Adrenal gland (tissue), 12 donors: ENCODE data around the gene WDR70. TPM values are rescaled to one million over a fixed set of nuclear protein-coding genes. Genes with fewer than 3 reads are reported as not detected.
"Not testable (repeated sequence)": the region's sequence is repeated elsewhere in the genome, so short reads cannot be mapped to it uniquely, and the experiment has no call there.

Experiments
- DNase-seq, 7 donors: peaks; one replicate each; pipeline ENCODE4 v3.0.0-alpha.2; 2019 to 2020
- H3K27ac ChIP-seq, 5 donors: fragments of 200-600 bp; sonication (generic) in 4 of 5; 1 replicate in 3 of 5; 2 replicates in 2 of 5; pipeline versions ENCODE4 v1.5.1 to v1.8.0; 2016 to 2020; ENCODE audit warnings: mild to moderate bottlenecking in 1 of 5
- H3K27me3 ChIP-seq: fragments of 200-600 bp; 2 replicates; pipeline ENCODE4 v1.8.0; 2021
- H3K36me3 ChIP-seq, 2 donors: fragments of 200-600 bp; replicated peaks in 1 of 2; 1 replicate in 1 of 2; 2 replicates in 1 of 2; pipeline versions ENCODE4 v1.5.1 to v1.8.0; 2018 to 2022
- H3K4me1 ChIP-seq, 2 donors: fragments of 200-600 bp; replicated peaks in 1 of 2; 1 replicate in 1 of 2; 2 replicates in 1 of 2; pipeline versions ENCODE4 v1.5.1 to v1.8.0; 2018 to 2021
- H3K4me3 ChIP-seq, 4 donors: fragments of 200-600 bp; sonication (generic) in 3 of 4; one replicate each; pipeline ENCODE4 v1.5.1; 2016 to 2018
- H3K9me3 ChIP-seq, 3 donors: fragments of 200-600 bp; sonication (generic) in 1 of 3; replicated peaks in 1 of 3; 1 replicate in 2 of 3; 2 replicates in 1 of 3; pipeline versions ENCODE4 v1.5.1 to v1.8.0; 2016 to 2021
- CTCF ChIP-seq, 6 experiments: fragments of 450-650 bp in 4 of 6; fragments of 200-600 bp in 2 of 6; sonication (generic) in 1 of 6; IDR thresholded peaks; 1 replicate in 5 of 6; 2 replicates in 1 of 6; pipeline versions ENCODE4 v1.5.1 to v1.8.0; 2016 to 2021; ENCODE audit warnings: antibody characterized with exemption in 6 of 6, mild to moderate bottlenecking in 2 of 6, moderate library complexity in 1 of 6
- POLR2A ChIP-seq, 2 donors: fragments of 450-650 bp; IDR thresholded peaks; one replicate each; pipeline ENCODE4 v1.6.1; 2017; ENCODE audit warnings: antibody characterized with exemption in 2 of 2, mild to moderate bottlenecking in 2 of 2, moderate library complexity in 1 of 2
- WGBS, 4 donors: extraction: QIAGEN DNeasy Blood & Tissue Kit in 2 of 4; methylation state at CpG; one replicate each; pipeline versions ENCODE4 v1.1.5 to v1.1.7; 2013 to 2017; 5-methylcytosine and 5-hydroxymethylcytosine counted together
- intact Hi-C, 2 donors: fragments of 100-400 bp; cut with DNase I; formaldehyde crosslinking; loops; one replicate each; pipeline versions ENCODE4 v1.14.1 to v1.15.0; 2022 to 2023
- polyA plus RNA-seq, 3 donors: library from polyadenylated mRNA; stranded (reverse); fragments of 200-250 nt in 2 of 3; fragments of 350-450 nt in 1 of 3; fragmentation: Illumina TruSeq in 1 of 3; extraction: RNeasy Lipid Tissue Mini Kit (QIAGEN cat#74804) in 1 of 3; gene quantifications; one replicate each; pipeline ENCODE4 v1.2.3, GENCODE V29; 2013 to 2014
- total RNA-seq, 9 donors: library from RNA; depleted of rRNA in 4 of 9; stranded (reverse); fragments of >200 nt in 4 of 9; fragments of 120-200 nt in 1 of 9; fragmentation: NEBNext Ultra II Directional in 1 of 9; extraction: Animal tissue kit (Norgen Biotek cat#: 25700) in 1 of 9; gene quantifications; one replicate each; pipeline versions ENCODE4 v1.1.0 to v1.2.4, GENCODE V29; 2013 to 2023
- donor health status: healthy with polysubstance abuse.
- donor health status: Bipolar disorder and iron deficiency.
- donor health status: DM: yes; HTN: yes; CAD: no.
- donor health status: DM: no; HTN: no; CAD: no.
- donor health status: DM: no; HTN: no; CAD: no.
- donor health status: DM: yes; HTN: yes; CAD: no.

The WDR70 gene
- total and polyA plus RNA-seq, 12 donors, result 9.2 to 42.6 (median 28.4) TPM

GRCh38 chr5:37668524-37669047 lies 289.5 kb downstream of the WDR70 start:
- 37 to 58% (median 52%) methylated on average over 2 of the region's 2 CpGs for WGBS, 4 donors

GRCh38 chr5:37672118-37672588 lies 293.0 kb downstream of the WDR70 start:
- TF ChIP-seq CTCF (IDR thresholded peaks at IDR 0.05), result peak in 2 of 6 experiments; percentile 13 to 18
- 16 to 33% (median 24%) methylated on average over 10 to 12 of the region's 12 CpGs for WGBS, 4 donors
- peak overlapping the region in 1 of 4 donors; percentile 21 for H3K4me3 ChIP-seq
- H3K27me3 ChIP-seq, intact Hi-C loops, H3K36me3 ChIP-seq, H3K9me3 ChIP-seq: not testable (repeated sequence)
- peak overlapping the region in 4 of 5 donors; percentile 7 to 81 (median 38) for H3K27ac ChIP-seq
- peak in 6 of 7 donors; percentile 27 to 56 (median 39) for DNase-seq
- H3K4me1 ChIP-seq, result peaks cover 8 to 21% of the 10 kb centered on the region in 2 donors

More at GRCh38 chr5:37668524-37669047, 289.5 kb downstream of the WDR70 start:
- Histone ChIP-seq H3K27me3 (no peaks in the 10 kb centered on the region), H3K4me3 (no peak overlapping the region), H3K4me1 (peaks cover 8 to 30% of the 10 kb centered on the region in 2 donors), H3K36me3 (no peaks in the 10 kb centered on the region), H3K9me3 (no peaks in the 10 kb centered on the region), H3K27ac (peak overlapping the region in 4 of 5 donors; percentile 59 to 70 (median 65))
- peak; percentile 67 to 89 (median 86) for DNase-seq
- TF ChIP-seq CTCF (IDR thresholded peaks at IDR 0.05) (no peak), POLR2A (IDR thresholded peaks at IDR 0.05) (no peak)
- intact Hi-C loops, result no loop called here

- DNase-seq, H3K4me1 ChIP-seq, H3K27ac ChIP-seq, H3K9me3 ChIP-seq, H3K4me3 ChIP-seq, H3K27me3 ChIP-seq, intact Hi-C loops, H3K36me3 ChIP-seq: not testable (repeated sequence)
- WGBS, 4 donors, result 93 to 96% (median 95%) methylated on average over 6 of the region's 6 CpGs
Observed at GRCh38 chr5:37674361-37674760, 295.2 kb downstream of the WDR70 start.

GRCh38 chr5:37679326-37679725 lies 300.2 kb downstream of the WDR70 start:
- DNase-seq, H3K4me1 ChIP-seq, intact Hi-C loops, H3K4me3 ChIP-seq, H3K9me3 ChIP-seq, H3K27me3 ChIP-seq, H3K36me3 ChIP-seq, H3K27ac ChIP-seq: not testable (repeated sequence)
- 95 to 97% (median 97%) methylated on average over 8 of the region's 8 CpGs; no CpG with 5 or more reads in 1 of the 4 donors for WGBS, 4 donors

- H3K27me3 ChIP-seq, intact Hi-C loops, H3K4me3 ChIP-seq, DNase-seq, H3K27ac ChIP-seq, H3K4me1 ChIP-seq, H3K36me3 ChIP-seq, H3K9me3 ChIP-seq: not testable (repeated sequence)
- WGBS, 4 donors, result 95 to 99% (median 96%) methylated on average over 4 of the region's 4 CpGs
Observed at GRCh38 chr5:37679903-37680302, 300.8 kb downstream of the WDR70 start.

GRCh38 chr5:37683072-37683471 lies 304.0 kb downstream of the WDR70 start:
- TF ChIP-seq POLR2A (IDR thresholded peaks at IDR 0.05), result no peak
- TF ChIP-seq CTCF (IDR thresholded peaks at IDR 0.05), result no peak
- intact Hi-C loops, result no loop called here
- DNase-seq, result no peak

More at GRCh38 chr5:37683072-37683471, 304.0 kb downstream of the WDR70 start:
- Histone ChIP-seq H3K9me3 (no peaks in the 10 kb centered on the region), H3K36me3 (no peaks in the 10 kb centered on the region), H3K27me3 (no peaks in the 10 kb centered on the region), H3K4me3 (no peak overlapping the region), H3K27ac (no peak overlapping the region), H3K4me1 (no peaks in the 10 kb centered on the region)
- 95 to 100% (median 97%) methylated on average over 1 of the region's 1 CpG for WGBS, 4 donors
